Ishikawa (cell line): Measurements from ENCODE around the gene PALLD.

Experiments used
- CEBPB ChIP-seq: IDR thresholded peaks from 2 replicates; pipeline ENCODE4 v1.6.1; 2012
- EGR1 ChIP-seq: IDR thresholded peaks from 2 replicates; pipeline ENCODE4 v1.6.1; 2012
- EP300 ChIP-seq: IDR thresholded peaks from 2 replicates; pipeline ENCODE4 v1.6.1; 2012; ENCODE audit warnings: borderline replicate concordance
- TEAD4 ChIP-seq: IDR thresholded peaks from 2 replicates; pipeline ENCODE4 v1.6.1; 2012
- TF ChIP-seq, protein P1 (sequence below): IDR thresholded peaks from 2 replicates; pipeline ENCODE4 v1.6.1; 2012

DNA sequence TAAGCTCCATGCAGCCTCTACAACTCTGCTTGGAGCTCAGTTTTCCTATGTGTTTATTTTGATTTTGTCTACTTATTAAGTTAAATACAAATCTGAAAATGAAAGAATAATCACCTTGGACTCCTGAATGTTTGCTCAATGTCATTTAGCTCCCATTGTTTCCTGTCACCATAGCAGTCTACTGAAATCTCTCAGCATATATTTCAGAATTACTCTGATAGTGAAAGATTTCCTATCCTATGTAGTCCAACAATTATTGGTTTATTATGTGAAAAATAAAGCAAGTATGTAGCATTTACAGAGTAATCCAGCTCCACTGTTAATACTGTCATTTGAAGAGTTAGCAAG lies 344.8 kb downstream of the PALLD start:
- TF ChIP-seq, protein P1, sequence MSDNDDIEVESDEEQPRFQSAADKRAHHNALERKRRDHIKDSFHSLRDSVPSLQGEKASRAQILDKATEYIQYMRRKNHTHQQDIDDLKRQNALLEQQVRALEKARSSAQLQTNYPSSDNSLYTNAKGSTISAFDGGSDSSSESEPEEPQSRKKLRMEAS, result no peak
- TF ChIP-seq EP300, result no peak
- no peak for TF ChIP-seq TEAD4
- TF ChIP-seq CEBPB, result no peak
- no peak for TF ChIP-seq EGR1
